ENCODE results near the gene CNTN1. TPM values are rescaled to one million over a fixed set of nuclear protein-coding genes. Genes with fewer than 3 reads are reported as not detected.

Gene CNTN1
- total and polyA plus RNA-seq, 9 of the 15 experiments (the other 6 are each of a cell fraction or from before 2014, with no cell fraction given), result 0.16 TPM; not detected in 8

DNA sequence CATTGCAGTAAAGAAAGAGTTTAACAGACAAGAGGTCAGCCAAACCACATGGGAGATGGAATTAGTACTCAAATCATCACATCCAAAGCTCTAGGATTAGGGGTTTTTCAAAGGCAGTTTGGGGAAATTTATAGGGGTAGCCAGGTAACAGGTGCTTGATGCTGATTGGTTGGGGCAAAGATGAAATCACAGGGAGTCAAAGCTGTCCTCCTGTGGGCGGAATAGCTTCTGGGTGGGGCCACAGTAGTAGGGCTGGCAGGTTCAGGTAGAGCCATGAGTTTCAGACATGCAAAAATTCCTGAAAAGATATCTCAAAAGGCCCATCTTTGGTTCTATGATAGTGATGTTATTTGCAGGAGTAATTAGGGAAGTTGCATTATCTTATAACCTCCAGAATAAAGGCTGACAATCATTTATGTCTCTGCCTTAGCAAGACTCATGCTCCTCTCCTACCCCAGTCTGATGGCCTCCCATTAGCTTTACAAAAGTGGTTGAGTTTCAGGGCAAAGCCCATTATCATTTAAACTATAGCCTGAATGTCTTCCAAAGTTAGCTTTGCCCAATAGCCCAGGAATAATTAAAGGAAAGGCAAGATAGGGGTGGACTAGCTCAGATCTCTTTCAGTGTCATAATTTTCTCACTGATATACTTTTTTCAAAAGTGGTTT lies 42.1 kb upstream of the CNTN1 start:
- in situ Hi-C loops (cut with MboI), result no loop called here
- TF ChIP-seq, protein P1, sequence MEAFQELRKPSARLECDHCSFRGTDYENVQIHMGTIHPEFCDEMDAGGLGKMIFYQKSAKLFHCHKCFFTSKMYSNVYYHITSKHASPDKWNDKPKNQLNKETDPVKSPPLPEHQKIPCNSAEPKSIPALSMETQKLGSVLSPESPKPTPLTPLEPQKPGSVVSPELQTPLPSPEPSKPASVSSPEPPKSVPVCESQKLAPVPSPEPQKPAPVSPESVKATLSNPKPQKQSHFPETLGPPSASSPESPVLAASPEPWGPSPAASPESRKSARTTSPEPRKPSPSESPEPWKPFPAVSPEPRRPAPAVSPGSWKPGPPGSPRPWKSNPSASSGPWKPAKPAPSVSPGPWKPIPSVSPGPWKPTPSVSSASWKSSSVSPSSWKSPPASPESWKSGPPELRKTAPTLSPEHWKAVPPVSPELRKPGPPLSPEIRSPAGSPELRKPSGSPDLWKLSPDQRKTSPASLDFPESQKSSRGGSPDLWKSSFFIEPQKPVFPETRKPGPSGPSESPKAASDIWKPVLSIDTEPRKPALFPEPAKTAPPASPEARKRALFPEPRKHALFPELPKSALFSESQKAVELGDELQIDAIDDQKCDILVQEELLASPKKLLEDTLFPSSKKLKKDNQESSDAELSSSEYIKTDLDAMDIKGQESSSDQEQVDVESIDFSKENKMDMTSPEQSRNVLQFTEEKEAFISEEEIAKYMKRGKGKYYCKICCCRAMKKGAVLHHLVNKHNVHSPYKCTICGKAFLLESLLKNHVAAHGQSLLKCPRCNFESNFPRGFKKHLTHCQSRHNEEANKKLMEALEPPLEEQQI (IDR thresholded peaks at IDR 0.05), result no peak
- TF ChIP-seq EWSR1 (IDR thresholded peaks at IDR 0.05; ENCODE audit: borderline replicate concordance, low read depth, partially characterized antibody) (no peak), ZBTB8A (IDR thresholded peaks at IDR 0.05; ENCODE audit: partially characterized antibody) (no peak), RFX5 (IDR thresholded peaks at IDR 0.05; ENCODE audit: low read depth, low read length) (no peak), NFXL1 (CRISPR knock-in tag; IDR thresholded peaks at IDR 0.05) (no peak), HSF4 (CRISPR knock-in tag; IDR thresholded peaks at IDR 0.05; ENCODE audit: borderline replicate concordance) (no peak), TRIM24 (IDR thresholded peaks at IDR 0.05) (no peak), GATAD2B (IDR thresholded peaks at IDR 0.05; ENCODE audit: borderline replicate concordance) (no peak)
- TF ChIP-seq, protein P2, sequence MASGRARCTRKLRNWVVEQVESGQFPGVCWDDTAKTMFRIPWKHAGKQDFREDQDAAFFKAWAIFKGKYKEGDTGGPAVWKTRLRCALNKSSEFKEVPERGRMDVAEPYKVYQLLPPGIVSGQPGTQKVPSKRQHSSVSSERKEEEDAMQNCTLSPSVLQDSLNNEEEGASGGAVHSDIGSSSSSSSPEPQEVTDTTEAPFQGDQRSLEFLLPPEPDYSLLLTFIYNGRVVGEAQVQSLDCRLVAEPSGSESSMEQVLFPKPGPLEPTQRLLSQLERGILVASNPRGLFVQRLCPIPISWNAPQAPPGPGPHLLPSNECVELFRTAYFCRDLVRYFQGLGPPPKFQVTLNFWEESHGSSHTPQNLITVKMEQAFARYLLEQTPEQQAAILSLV (tag; IDR thresholded peaks at IDR 0.05), result no peak
- TF ChIP-seq, protein P3, sequence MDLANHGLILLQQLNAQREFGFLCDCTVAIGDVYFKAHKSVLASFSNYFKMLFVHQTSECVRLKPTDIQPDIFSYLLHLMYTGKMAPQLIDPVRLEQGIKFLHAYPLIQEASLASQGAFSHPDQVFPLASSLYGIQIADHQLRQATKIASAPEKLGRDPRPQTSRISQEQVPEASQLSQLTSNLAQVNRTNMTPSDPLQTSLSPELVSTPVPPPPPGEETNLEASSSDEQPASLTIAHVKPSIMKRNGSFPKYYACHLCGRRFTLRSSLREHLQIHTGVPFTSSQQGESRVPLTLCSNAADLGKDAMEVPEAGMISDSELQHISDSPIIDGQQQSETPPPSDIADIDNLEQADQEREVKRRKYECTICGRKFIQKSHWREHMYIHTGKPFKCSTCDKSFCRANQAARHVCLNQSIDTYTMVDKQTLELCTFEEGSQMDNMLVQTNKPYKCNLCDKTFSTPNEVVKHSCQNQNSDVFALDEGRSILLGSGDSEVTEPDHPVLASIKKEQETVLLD (IDR thresholded peaks at IDR 0.05), result no peak
- Histone ChIP-seq H3K4me2 (ENCODE audit: insufficient read depth, low read length) (no peak overlapping the region), H3K27ac (ENCODE audit: extremely low read depth, low read depth, low read length) (no peak overlapping the region), H3K4me3 (no peak overlapping the region), H3K79me2 (ENCODE audit: control insufficient read depth, insufficient read depth, low read length) (no peaks in the 10 kb centered on the region), H3K9ac (ENCODE audit: insufficient read depth in 1 of 2, low read depth in 2 of 2, low read length in 2 of 2) (no peak overlapping the region), H2AFZ (ENCODE audit: low read depth, low read length) (no peak overlapping the region), H3K9me3 (replicated peaks; ENCODE audit: control insufficient read depth, insufficient read depth, low read depth, low read length) (no peaks in the 10 kb centered on the region), H3K9me1 (ENCODE audit: control insufficient read depth, insufficient read depth, low read length) (no peaks in the 10 kb centered on the region), H4K20me1 (replicated peaks; ENCODE audit: control insufficient read depth, insufficient read depth, low read length) (no peaks in the 10 kb centered on the region), H3K36me3 (ENCODE audit: control insufficient read depth, insufficient read depth, low read length) (no peaks in the 10 kb centered on the region), H3K27me3 (ENCODE audit: control insufficient read depth in 2 of 2, insufficient read depth in 2 of 2, low read length in 2 of 2) (no peaks in the 10 kb centered on the region), H3K4me1 (replicated peaks in 1 of 2; ENCODE audit: control insufficient read depth in 2 of 2, insufficient read depth in 2 of 2, low read length in 2 of 2) (no peaks in the 10 kb centered on the region)
- intact Hi-C loops (cut with micrococcal nuclease), result no loop called here
- POLR2A ChIA-PET, result no interaction called here
- DNase-seq (ENCODE audit: extremely low read depth in 1 of 4, low spot score in 3 of 4) (no peak), FAIRE-seq (no peak), ATAC-seq (no peak)
- CTCF ChIA-PET (ENCODE audit: low intra/inter-chr PET ratio), result no interaction called here
- no TSS peak for BruUV-seq (replicated peaks)
- 0% methylated on average over 1 of the region's 1 CpG for WGBS (ENCODE audit: insufficient coverage, low coverage, missing lambda C conversion rate)
